Measurements from ENCODE around the gene OSTN.
"Not testable (repeated sequence)": the region's sequence is repeated elsewhere in the genome, so short reads cannot be mapped to it uniquely, and the experiment has no call there.

The OSTN gene

DNA sequence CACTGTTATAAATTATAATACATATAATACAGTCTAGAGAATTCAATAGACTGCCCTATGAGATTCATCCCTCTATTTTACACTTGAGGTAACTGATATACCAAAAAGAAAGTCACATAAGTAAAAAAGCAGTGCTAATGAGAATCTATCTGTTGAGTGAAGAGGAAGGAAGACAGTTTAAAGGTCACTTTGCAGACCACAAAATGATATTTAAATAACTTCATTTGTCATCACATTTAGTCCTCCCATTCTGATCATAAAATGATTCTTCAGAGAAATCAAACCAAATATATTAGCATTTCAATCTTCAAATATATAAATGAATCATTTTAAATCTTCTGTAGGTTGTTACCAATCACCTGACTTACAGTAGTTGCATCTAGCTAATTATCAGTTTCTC lies 69.7 kb downstream of the OSTN start:
- no peak for DNase-seq

- no peak for DNase-seq
These were observed 70.4 kb downstream of the OSTN start for GRCh38 chr3:191269289-191270085.

GRCh38 chr3:191275244-191275643 lies 76.2 kb downstream of the OSTN start:
- DNase-seq = not testable (repeated sequence)

DNA sequence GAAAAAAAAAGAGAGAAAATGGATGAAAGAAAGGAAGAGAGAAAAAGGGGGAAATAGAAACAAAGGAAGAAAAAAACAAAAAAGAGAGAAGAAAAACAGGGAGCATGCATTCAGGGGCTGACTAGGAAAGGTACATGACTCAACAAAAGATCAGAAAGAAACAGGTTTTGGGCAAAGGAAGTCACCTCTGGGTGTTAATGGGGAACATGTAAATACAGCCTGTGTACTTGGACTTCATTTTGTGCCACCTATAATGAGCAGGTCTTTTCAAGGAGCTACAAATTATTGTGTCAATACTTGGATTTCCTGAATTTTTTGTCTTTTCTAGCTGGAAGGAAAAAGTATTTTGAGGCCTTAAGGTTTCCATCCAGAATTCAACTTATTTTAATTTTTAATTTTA lies 76.7 kb downstream of the OSTN start:
- no peak for DNase-seq

- no peak for DNase-seq
These were observed 81.1 kb downstream of the OSTN start for GRCh38 chr3:191280111-191280510.

DNA sequence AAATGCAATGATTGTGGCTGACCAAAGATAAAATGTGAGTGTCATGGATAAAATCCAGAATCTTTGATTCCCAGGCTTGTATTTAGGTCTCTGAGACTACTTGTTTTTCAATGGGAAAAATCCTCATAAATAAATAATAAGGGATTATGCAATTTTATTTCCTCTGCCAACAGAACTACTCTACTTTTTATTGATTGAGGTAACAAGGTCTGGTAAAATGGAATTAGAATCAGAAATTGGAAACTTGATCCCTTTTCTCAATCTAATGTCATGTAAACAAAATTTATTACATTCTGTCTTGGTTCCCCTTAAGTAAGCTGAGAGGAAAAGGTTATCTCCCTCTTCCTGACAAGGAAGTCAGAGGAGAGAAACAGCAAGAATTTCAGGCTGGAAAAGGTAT lies 81.8 kb downstream of the OSTN start:
- DNase-seq = no peak

GRCh38 chr3:191282251-191283185 lies 83.5 kb downstream of the OSTN start:
- DNase-seq = no peak

GRCh38 chr3:191283400-191283799 lies 84.4 kb downstream of the OSTN start:
- no peak for DNase-seq

DNA sequence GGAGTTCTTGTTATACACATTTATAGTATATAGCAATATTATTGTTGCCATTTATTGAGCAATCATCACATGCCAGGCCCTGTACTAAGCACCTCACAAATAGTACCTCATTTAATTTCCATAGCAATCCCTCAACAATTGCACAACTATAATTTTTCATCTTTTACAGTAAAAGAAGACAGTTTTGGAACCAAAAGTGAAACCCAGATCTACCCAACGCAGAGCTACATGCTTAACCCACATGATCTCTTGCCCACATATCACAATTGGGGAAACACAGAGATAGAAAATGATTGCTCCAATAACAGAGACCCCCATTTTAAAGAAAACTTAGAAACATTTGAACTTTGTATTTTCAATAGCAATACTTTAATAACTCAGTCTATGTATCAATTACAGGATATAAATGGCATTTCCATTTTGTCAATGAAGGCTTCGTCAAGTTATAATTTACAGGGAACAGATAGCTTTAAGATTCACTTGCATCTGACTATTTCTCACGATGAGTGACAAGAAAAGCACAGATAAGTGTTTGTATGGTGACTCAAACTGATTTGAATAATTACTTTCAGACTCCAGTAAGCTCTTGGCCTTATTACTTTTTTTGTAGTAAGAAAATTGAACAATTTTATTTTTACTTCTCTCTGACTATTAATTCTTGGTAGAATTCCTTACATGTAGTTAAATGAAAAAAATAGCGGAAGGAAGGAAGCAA lies 91.4 kb downstream of the OSTN start:
- no peak for DNase-seq

DNA sequence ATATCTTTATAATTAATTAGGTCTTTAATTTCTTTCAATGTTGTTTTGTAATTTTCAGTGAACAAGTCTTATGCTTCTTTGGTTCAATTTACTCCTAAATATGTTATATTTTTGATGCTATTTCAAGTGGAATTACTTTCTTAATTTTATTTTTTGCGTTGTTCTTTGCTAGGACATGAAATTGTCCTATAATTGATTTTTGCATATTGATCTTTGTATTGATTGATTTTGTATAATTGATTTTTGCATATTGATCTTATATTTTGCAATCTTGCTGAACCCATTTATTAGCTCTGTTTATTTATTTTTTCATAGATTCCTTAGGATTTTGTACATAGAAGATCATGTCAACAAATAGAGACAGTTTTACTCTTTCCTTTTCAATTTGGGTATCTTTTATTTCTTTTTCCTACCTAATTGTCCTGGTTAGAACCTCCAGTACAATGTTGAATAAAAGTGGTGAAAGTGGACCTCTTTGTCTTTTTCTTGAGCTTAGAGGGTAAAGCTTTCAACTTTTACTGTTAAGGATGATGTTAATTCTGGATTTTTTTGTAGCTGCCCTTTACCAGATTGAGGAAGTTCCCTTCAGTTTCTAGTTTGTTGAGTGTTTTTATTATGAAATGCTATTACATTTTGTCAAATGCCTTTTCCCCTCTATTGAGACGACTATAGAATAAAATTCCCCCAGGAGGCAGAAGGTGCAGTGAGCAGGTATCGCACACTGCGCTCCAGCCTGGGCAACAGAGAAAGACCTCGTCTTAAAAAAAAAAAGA lies 93.4 kb downstream of the OSTN start:
- no peak for DNase-seq

GRCh38 chr3:191294291-191294690 lies 95.2 kb downstream of the OSTN start:
- DNase-seq = no peak

GRCh38 chr3:191296041-191296541 lies 97.0 kb downstream of the OSTN start:
- DNase-seq = no peak

DNA sequence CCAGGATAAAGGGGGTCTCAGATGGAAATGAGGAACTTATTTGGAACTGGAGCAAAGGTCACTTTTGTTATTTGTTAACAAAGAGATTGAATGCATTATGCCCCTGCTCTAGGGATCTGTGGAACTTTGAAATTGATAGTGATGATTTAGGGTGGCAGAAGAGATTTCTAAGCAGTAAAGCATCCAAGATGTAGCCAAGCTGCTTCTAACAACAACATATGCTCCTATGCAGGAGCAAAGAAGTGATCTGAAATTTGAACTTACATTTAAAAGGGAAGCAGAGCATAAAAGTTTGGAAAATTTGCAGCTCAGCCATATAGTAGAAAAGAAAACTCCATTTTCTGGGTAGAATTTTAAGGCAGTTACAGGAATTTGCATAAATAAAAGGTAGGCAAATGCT lies 99.8 kb downstream of the OSTN start:
- DNase-seq = no peak

GRCh38 chr3:191300422-191300821 lies 101.4 kb downstream of the OSTN start:
- DNase-seq = no peak

- no peak for DNase-seq
These were observed 102.0 kb downstream of the OSTN start for GRCh38 chr3:191301017-191301416.

- no peak for DNase-seq
These were observed 102.9 kb downstream of the OSTN start for GRCh38 chr3:191301782-191302411.

GRCh38 chr3:191302451-191302850 lies 103.4 kb downstream of the OSTN start:
- DNase-seq = no peak

DNA sequence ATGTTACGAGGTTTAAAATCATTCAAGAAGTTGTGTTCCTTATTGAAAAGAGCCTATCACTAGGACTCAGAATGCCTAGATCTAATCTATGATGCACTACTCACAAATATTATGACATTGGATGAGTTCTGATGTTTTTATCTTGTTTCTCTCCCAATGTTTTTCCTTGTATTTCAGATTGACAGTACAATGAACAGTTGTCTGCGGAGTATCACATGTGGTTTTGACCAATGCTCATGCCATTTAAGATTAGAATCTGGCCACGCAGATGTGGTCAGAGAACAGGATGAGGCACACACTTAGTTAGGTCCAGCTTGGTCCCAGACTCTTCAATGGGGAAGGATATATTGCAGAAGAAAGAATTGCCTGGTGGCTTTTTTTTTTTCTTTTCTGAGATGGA lies 104.6 kb downstream of the OSTN start:
- no peak for DNase-seq

DNA sequence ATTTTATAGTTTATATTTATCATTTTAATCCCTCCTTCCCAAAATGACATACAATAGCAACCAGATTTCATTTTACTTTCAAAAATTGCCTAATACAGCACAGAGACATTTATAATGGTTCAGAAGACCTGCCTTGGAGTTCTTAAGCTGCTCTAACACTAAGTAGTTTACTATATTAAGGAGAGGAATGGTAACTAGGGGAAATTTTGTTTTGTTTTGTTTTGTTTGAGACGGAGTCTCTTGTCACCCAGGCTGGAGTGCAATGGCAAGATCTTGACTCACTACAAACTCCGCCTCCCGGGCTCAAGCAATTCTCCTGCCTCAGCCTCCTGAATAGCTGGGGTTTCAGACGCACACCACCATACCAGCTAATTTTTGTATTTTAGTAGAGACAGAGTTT lies 107.4 kb downstream of the OSTN start:
- no peak for DNase-seq

GRCh38 chr3:191307341-191307740 lies 108.3 kb downstream of the OSTN start:
- no peak for DNase-seq

GRCh38 chr3:191313296-191313695 lies 114.3 kb downstream of the OSTN start:
- no peak for DNase-seq

All from activated naive CD4-positive, alpha-beta T cell treated with anti-CD3 and anti-CD28 coated beads, Interleukin-2, amount 50 U/mL, for 16 hours (primary cell).